ENCODE data around the gene RAB3D. TPM values are rescaled to one million over a fixed set of nuclear protein-coding genes. Genes with fewer than 3 reads are reported as not detected.

The RAB3D gene
- total and polyA plus RNA-seq, 2 experiments from 2014 or later, result 3.8 to 21.2 TPM

DNA sequence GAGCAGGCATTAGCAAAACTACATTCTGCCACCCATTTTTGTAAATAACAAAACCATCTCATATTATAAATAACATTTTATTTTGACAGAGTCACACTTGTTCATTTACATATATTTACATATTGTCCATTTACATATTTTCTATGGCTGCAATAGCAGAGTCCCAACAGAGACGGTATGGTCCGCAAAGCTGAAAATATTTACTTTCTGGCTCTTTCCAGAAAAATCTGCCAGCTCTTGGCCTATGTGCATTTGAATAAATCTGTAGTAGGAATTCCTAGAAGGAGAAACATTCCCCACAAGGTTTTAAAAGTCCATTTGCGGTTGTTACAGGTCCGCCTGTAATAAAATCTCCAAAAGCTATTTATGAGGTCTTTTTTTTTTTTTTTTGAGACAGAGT, 49.2 kb downstream of the RAB3D start:
- H3K27me3 Mint-ChIP-seq (ENCODE audit: insufficient read depth, low read depth, poor library complexity), result peaks cover 9% of the 10 kb centered on the region
- peaks cover 4% of the 10 kb centered on the region; the same call in 2 of the 3 replicates for H3K4me1 Mint-ChIP-seq
- no peaks in the 10 kb centered on the region for H3K36me3 Mint-ChIP-seq (ENCODE audit: low read depth)
- no peaks in the 10 kb centered on the region for H4K20me1 ChIP-seq (replicated peaks; ENCODE audit: insufficient read depth)
- no peak for ATAC-seq
- H3K4me2 ChIP-seq, result no peak overlapping the region
- H3K27me3 ChIP-seq (ENCODE audit: insufficient read depth), result no peaks in the 10 kb centered on the region
- H3F3A ChIP-seq (replicated peaks; ENCODE audit: low read depth), result no peaks in the 10 kb centered on the region
- H3K4me3 ChIP-seq, result no peak overlapping the region
- H3K4me3 Mint-ChIP-seq, result no peak overlapping the region
- peaks cover 6% of the 10 kb centered on the region for H3K4me1 ChIP-seq (ENCODE audit: insufficient read depth)
- no peak overlapping the region for H3K27ac Mint-ChIP-seq
- H2AFZ ChIP-seq, result no peak overlapping the region
- H3K79me2 ChIP-seq (replicated peaks; ENCODE audit: insufficient read depth), result no peaks in the 10 kb centered on the region
- no peak overlapping the region for H3K27ac ChIP-seq (ENCODE audit: low read depth)
- DNase-seq (ENCODE audit: low spot score), result no peak
- no peaks in the 10 kb centered on the region for H3K36me3 ChIP-seq (ENCODE audit: insufficient read depth)
- H3K9me3 Mint-ChIP-seq, result no peaks in the 10 kb centered on the region; the same call in 2 of the 3 replicates
- no peak for TF ChIP-seq ZNF331 (CRISPR knock-in tag; IDR thresholded peaks at IDR 0.05; ENCODE audit: low read depth)
- H3K9me2 ChIP-seq (ENCODE audit: insufficient read depth), result no peaks in the 10 kb centered on the region

DNA sequence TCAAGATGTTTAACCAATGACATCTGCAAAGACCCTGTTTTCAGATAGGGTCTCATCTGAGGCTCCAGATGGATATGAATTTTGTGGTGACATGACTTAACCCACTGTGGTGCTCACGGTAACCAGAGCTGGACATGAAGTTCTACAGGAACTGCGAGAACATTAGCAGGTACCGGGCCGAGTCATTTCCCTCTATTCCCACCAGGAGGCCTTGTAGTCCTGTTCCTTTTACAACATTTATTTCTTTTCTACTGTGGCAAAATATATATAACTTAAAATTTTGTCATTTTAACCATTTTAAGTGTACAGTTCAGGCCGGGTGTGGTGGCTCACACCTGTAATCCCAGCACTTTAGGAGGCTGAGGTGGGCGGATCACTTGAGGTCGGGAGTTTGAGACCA, 51.1 kb downstream of the RAB3D start:
- TF ChIP-seq, protein P1, sequence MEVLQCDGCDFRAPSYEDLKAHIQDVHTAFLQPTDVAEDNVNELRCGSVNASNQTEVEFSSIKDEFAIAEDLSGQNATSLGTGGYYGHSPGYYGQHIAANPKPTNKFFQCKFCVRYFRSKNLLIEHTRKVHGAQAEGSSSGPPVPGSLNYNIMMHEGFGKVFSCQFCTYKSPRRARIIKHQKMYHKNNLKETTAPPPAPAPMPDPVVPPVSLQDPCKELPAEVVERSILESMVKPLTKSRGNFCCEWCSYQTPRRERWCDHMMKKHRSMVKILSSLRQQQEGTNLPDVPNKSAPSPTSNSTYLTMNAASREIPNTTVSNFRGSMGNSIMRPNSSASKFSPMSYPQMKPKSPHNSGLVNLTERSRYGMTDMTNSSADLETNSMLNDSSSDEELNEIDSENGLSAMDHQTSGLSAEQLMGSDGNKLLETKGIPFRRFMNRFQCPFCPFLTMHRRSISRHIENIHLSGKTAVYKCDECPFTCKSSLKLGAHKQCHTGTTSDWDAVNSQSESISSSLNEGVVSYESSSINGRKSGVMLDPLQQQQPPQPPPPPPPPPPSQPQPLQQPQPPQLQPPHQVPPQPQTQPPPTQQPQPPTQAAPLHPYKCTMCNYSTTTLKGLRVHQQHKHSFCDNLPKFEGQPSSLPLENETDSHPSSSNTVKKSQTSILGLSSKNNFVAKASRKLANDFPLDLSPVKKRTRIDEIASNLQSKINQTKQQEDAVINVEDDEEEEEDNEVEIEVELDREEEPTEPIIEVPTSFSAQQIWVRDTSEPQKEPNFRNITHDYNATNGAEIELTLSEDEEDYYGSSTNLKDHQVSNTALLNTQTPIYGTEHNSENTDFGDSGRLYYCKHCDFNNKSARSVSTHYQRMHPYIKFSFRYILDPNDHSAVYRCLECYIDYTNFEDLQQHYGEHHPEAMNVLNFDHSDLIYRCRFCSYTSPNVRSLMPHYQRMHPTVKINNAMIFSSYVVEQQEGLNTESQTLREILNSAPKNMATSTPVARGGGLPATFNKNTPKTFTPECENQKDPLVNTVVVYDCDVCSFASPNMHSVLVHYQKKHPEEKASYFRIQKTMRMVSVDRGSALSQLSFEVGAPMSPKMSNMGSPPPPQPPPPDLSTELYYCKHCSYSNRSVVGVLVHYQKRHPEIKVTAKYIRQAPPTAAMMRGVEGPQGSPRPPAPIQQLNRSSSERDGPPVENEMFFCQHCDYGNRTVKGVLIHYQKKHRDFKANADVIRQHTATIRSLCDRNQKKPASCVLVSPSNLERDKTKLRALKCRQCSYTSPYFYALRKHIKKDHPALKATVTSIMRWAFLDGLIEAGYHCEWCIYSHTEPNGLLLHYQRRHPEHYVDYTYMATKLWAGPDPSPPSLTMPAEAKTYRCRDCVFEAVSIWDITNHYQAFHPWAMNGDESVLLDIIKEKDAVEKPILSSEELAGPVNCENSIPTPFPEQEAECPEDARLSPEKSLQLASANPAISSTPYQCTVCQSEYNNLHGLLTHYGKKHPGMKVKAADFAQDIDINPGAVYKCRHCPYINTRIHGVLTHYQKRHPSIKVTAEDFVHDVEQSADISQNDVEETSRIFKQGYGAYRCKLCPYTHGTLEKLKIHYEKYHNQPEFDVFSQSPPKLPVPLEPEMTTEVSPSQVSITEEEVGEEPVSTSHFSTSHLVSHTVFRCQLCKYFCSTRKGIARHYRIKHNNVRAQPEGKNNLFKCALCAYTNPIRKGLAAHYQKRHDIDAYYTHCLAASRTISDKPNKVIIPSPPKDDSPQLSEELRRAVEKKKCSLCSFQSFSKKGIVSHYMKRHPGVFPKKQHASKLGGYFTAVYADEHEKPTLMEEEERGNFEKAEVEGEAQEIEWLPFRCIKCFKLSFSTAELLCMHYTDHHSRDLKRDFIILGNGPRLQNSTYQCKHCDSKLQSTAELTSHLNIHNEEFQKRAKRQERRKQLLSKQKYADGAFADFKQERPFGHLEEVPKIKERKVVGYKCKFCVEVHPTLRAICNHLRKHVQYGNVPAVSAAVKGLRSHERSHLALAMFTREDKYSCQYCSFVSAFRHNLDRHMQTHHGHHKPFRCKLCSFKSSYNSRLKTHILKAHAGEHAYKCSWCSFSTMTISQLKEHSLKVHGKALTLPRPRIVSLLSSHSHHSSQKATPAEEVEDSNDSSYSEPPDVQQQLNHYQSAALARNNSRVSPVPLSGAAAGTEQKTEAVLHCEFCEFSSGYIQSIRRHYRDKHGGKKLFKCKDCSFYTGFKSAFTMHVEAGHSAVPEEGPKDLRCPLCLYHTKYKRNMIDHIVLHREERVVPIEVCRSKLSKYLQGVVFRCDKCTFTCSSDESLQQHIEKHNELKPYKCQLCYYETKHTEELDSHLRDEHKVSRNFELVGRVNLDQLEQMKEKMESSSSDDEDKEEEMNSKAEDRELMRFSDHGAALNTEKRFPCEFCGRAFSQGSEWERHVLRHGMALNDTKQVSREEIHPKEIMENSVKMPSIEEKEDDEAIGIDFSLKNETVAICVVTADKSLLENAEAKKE (CRISPR knock-in tag; IDR thresholded peaks at IDR 0.05), result no peak
- TF ChIP-seq, protein P2, sequence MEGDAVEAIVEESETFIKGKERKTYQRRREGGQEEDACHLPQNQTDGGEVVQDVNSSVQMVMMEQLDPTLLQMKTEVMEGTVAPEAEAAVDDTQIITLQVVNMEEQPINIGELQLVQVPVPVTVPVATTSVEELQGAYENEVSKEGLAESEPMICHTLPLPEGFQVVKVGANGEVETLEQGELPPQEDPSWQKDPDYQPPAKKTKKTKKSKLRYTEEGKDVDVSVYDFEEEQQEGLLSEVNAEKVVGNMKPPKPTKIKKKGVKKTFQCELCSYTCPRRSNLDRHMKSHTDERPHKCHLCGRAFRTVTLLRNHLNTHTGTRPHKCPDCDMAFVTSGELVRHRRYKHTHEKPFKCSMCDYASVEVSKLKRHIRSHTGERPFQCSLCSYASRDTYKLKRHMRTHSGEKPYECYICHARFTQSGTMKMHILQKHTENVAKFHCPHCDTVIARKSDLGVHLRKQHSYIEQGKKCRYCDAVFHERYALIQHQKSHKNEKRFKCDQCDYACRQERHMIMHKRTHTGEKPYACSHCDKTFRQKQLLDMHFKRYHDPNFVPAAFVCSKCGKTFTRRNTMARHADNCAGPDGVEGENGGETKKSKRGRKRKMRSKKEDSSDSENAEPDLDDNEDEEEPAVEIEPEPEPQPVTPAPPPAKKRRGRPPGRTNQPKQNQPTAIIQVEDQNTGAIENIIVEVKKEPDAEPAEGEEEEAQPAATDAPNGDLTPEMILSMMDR (conservative IDR thresholded peaks at IDR 0.05; ENCODE audit: low read depth in 2 of 2), result peak; percentile 38 to 52
- TF ChIP-seq, protein P3, sequence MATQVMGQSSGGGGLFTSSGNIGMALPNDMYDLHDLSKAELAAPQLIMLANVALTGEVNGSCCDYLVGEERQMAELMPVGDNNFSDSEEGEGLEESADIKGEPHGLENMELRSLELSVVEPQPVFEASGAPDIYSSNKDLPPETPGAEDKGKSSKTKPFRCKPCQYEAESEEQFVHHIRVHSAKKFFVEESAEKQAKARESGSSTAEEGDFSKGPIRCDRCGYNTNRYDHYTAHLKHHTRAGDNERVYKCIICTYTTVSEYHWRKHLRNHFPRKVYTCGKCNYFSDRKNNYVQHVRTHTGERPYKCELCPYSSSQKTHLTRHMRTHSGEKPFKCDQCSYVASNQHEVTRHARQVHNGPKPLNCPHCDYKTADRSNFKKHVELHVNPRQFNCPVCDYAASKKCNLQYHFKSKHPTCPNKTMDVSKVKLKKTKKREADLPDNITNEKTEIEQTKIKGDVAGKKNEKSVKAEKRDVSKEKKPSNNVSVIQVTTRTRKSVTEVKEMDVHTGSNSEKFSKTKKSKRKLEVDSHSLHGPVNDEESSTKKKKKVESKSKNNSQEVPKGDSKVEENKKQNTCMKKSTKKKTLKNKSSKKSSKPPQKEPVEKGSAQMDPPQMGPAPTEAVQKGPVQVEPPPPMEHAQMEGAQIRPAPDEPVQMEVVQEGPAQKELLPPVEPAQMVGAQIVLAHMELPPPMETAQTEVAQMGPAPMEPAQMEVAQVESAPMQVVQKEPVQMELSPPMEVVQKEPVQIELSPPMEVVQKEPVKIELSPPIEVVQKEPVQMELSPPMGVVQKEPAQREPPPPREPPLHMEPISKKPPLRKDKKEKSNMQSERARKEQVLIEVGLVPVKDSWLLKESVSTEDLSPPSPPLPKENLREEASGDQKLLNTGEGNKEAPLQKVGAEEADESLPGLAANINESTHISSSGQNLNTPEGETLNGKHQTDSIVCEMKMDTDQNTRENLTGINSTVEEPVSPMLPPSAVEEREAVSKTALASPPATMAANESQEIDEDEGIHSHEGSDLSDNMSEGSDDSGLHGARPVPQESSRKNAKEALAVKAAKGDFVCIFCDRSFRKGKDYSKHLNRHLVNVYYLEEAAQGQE (IDR thresholded peaks at IDR 0.05; ENCODE audit: unreplicated experiment), result no peak
- TF ChIP-seq STAT1 (IDR thresholded peaks at IDR 0.05; ENCODE audit: unreplicated experiment) (no peak), CREB1 (CRISPR knock-in tag; IDR thresholded peaks at IDR 0.05; ENCODE audit: low read depth) (no peak), EZH2 (IDR thresholded peaks at IDR 0.05; ENCODE audit: low read depth, unreplicated experiment) (no peak)
- TF ChIP-seq, protein P4, sequence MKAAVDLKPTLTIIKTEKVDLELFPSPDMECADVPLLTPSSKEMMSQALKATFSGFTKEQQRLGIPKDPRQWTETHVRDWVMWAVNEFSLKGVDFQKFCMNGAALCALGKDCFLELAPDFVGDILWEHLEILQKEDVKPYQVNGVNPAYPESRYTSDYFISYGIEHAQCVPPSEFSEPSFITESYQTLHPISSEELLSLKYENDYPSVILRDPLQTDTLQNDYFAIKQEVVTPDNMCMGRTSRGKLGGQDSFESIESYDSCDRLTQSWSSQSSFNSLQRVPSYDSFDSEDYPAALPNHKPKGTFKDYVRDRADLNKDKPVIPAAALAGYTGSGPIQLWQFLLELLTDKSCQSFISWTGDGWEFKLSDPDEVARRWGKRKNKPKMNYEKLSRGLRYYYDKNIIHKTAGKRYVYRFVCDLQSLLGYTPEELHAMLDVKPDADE (IDR thresholded peaks at IDR 0.05), result no peak
- H3K9me3 Mint-ChIP-seq, result no peaks in the 10 kb centered on the region; the same call in 2 of the 3 replicates
- H3K4me1 Mint-ChIP-seq, result no peaks in the 10 kb centered on the region
- no peaks in the 10 kb centered on the region for H3K36me3 Mint-ChIP-seq (ENCODE audit: low read depth)
- H2AFZ ChIP-seq, result 0 out of 2 replicates have a peak overlapping the region, but pooled peaks have one; percentile 47
- 0 out of 2 replicates have a peak, but pooled peaks cover 3% of the 10 kb centered on the region for H3K4me1 ChIP-seq (ENCODE audit: insufficient read depth)
- peaks cover 8% of the 10 kb centered on the region for H3K27me3 Mint-ChIP-seq (ENCODE audit: insufficient read depth, low read depth, poor library complexity)
- no peak overlapping the region for H3K27ac ChIP-seq (ENCODE audit: low read depth)
- H3K4me3 ChIP-seq, result no peak overlapping the region
- H3K27me3 ChIP-seq (ENCODE audit: insufficient read depth), result no peaks in the 10 kb centered on the region
- H3F3A ChIP-seq (replicated peaks; ENCODE audit: low read depth), result no peaks in the 10 kb centered on the region
- H3K9me2 ChIP-seq (ENCODE audit: insufficient read depth), result no peaks in the 10 kb centered on the region
- no peak; the same call in 2 of the 3 replicates for ATAC-seq
- DNase-seq (ENCODE audit: low spot score), result peak; percentile 44
- no peaks in the 10 kb centered on the region for H3K79me2 ChIP-seq (replicated peaks; ENCODE audit: insufficient read depth)
- no peak overlapping the region for H3K4me2 ChIP-seq
- no peaks in the 10 kb centered on the region for H3K36me3 ChIP-seq (ENCODE audit: insufficient read depth)
- no peak overlapping the region for H3K4me3 Mint-ChIP-seq
- H3K27ac Mint-ChIP-seq, result no peak overlapping the region
- no peaks in the 10 kb centered on the region for H4K20me1 ChIP-seq (replicated peaks; ENCODE audit: insufficient read depth)
